CD4-positive, alpha-beta T cell treated with Interleukin-21 for 1 hour (primary cell): ENCODE results near the gene MAGEC3.
"Not testable (repeated sequence)": the region's sequence is repeated elsewhere in the genome, so short reads cannot be mapped to it uniquely, and the experiment has no call there.

ENCODE experiments used
- DNase-seq: peaks from one replicate; pipeline ENCODE4 v3.0.0-alpha.2; 2020

The MAGEC3 gene

GRCh38 chrX:141838016-141838415 lies at the start of gene MAGEC3:
MAGEC3 (plus strand) TSS chrX:141838316; CDS start chrX:141838316, 0 bp downstream.
- DNase-seq: no peak

- DNase-seq: no peak
Observed at GRCh38 chrX:141791856-141792255, 46.3 kb upstream of the MAGEC3 start.

- DNase-seq: no peak
Observed at GRCh38 chrX:141811438-141811837, 26.7 kb upstream of the MAGEC3 start.

- DNase-seq: no peak
Observed at GRCh38 chrX:141814213-141814857, 23.8 kb upstream of the MAGEC3 start.

GRCh38 chrX:141815904-141816303 lies 22.2 kb upstream of the MAGEC3 start:
- no peak for DNase-seq

- DNase-seq: no peak
Observed at GRCh38 chrX:141832247-141832646, 5.9 kb upstream of the MAGEC3 start.

- DNase-seq: no peak
Observed at GRCh38 chrX:141839856-141840255, 1.7 kb downstream of the MAGEC3 start.

- DNase-seq: no peak
Observed at GRCh38 chrX:141857479-141857878, 19.4 kb downstream of the MAGEC3 start.

GRCh38 chrX:141879616-141880015 lies 41.5 kb downstream of the MAGEC3 start:
- no peak for DNase-seq

- not testable (repeated sequence) for DNase-seq
Observed at GRCh38 chrX:141888811-141889210, 50.7 kb downstream of the MAGEC3 start.

- DNase-seq: no peak
Observed at GRCh38 chrX:141894733-141895132, 56.6 kb downstream of the MAGEC3 start.

GRCh38 chrX:141897690-141898089 lies 59.6 kb downstream of the MAGEC3 start:
- DNase-seq: no peak

- DNase-seq: no peak
Observed at GRCh38 chrX:141902366-141902765, 64.2 kb downstream of the MAGEC3 start.

- no peak for DNase-seq
Observed at GRCh38 chrX:141903400-141904155, 65.5 kb downstream of the MAGEC3 start, which contains the start of gene MAGEC1. MAGEC1 (plus strand) TSS chrX:141903894; CDS start chrX:141905073, 1,179 bp downstream.

- no peak for DNase-seq
Observed at GRCh38 chrX:141904262-141904661, 66.1 kb downstream of the MAGEC3 start.

GRCh38 chrX:141917801-141918200 lies 79.7 kb downstream of the MAGEC3 start:
- no peak for DNase-seq

- no peak for DNase-seq
Observed at GRCh38 chrX:141924293-141924692, 86.2 kb downstream of the MAGEC3 start.

GRCh38 chrX:141928432-141928831 lies 90.3 kb downstream of the MAGEC3 start:
- no peak for DNase-seq

GRCh38 chrX:141934059-141934641 lies 96.0 kb downstream of the MAGEC3 start:
- no peak for DNase-seq

- DNase-seq: no peak
Observed at GRCh38 chrX:141935645-141936044, 97.5 kb downstream of the MAGEC3 start.

- DNase-seq: no peak
Observed at GRCh38 chrX:141936080-141936479, 98.0 kb downstream of the MAGEC3 start.

- no peak for DNase-seq
Observed at GRCh38 chrX:141941234-141941633, 103.1 kb downstream of the MAGEC3 start.

- DNase-seq: no peak
Observed at GRCh38 chrX:141945426-141945825, 107.3 kb downstream of the MAGEC3 start.

GRCh38 chrX:141947350-141947749 lies 109.2 kb downstream of the MAGEC3 start:
- DNase-seq: no peak
